T-helper 2 cell treated with Interferon-gamma antibody and Interleukin-4, amounts not matched to agents 5 μg/mL and 100 μg/mL, for 36 hours (primary cell): ENCODE measurements around the gene PLPPR1.

Experiments
- DNase-seq: peaks from one replicate; pipeline ENCODE4 v3.0.0; 2021; ENCODE audit warnings: low spot score
- H3K27ac Mint-ChIP-seq: one replicate; pipeline ENCODE4 v1.8.0; 2021; ENCODE audit warnings: mild to moderate bottlenecking, mixed read lengths
- H3K27me3 Mint-ChIP-seq: one replicate; pipeline ENCODE4 v1.8.0; 2021; ENCODE audit warnings: low read depth, mixed read lengths
- H3K36me3 Mint-ChIP-seq: one replicate; pipeline ENCODE4 v1.8.0; 2021; ENCODE audit warnings: low read depth, mixed read lengths
- H3K4me1 Mint-ChIP-seq: one replicate; pipeline ENCODE4 v1.8.0; 2021; ENCODE audit warnings: low read depth, mixed read lengths
- H3K4me3 Mint-ChIP-seq: one replicate; pipeline ENCODE4 v1.8.0; 2022; ENCODE audit warnings: mild to moderate bottlenecking, moderate library complexity, mixed read lengths
- H3K9me3 Mint-ChIP-seq: one replicate; pipeline ENCODE4 v1.8.0; 2021; ENCODE audit warnings: mixed read lengths

The PLPPR1 gene

DNA sequence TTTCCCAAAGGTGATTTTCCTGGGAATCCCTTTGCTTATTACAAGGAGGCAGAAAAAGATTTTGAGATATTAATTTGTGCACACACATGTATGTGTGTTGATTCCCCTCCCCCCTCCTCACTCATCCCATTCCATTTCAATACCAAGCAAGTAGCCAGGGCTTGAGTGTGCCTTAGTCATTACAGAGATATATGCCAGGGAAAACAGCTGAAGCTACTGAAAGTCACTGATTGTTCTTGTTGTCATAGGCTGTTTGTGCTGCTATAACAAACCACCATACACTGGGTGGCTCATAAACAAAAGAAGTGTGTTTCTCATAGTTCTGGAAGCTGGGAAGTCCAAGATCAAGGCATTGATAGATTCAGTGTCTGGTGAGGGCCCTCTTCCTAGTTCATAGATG lies 197.6 kb downstream of the PLPPR1 start:
- no peak overlapping the region for H3K4me3 Mint-ChIP-seq
- H3K36me3 Mint-ChIP-seq = no peaks in the 10 kb centered on the region
- no peaks in the 10 kb centered on the region for H3K9me3 Mint-ChIP-seq

GRCh38 chr9:101226803-101227202 lies 198.3 kb downstream of the PLPPR1 start:
- no peaks in the 10 kb centered on the region for H3K27me3 Mint-ChIP-seq
- no peaks in the 10 kb centered on the region for H3K36me3 Mint-ChIP-seq
- no peaks in the 10 kb centered on the region for H3K9me3 Mint-ChIP-seq
- H3K27ac Mint-ChIP-seq = no peak overlapping the region
- DNase-seq = no peak
- H3K4me1 Mint-ChIP-seq = no peaks in the 10 kb centered on the region
- H3K4me3 Mint-ChIP-seq = no peak overlapping the region

More for the DNA sequence above, 197.6 kb downstream of the PLPPR1 start:
- H3K27me3 Mint-ChIP-seq = no peaks in the 10 kb centered on the region
- H3K4me1 Mint-ChIP-seq = no peaks in the 10 kb centered on the region
- DNase-seq = no peak
- no peak overlapping the region for H3K27ac Mint-ChIP-seq

GRCh38 chr9:101229606-101230005 lies 201.1 kb downstream of the PLPPR1 start:
- H3K36me3 Mint-ChIP-seq = no peaks in the 10 kb centered on the region
- no peak for DNase-seq
- H3K27ac Mint-ChIP-seq = no peak overlapping the region
- H3K4me1 Mint-ChIP-seq = no peaks in the 10 kb centered on the region
- no peaks in the 10 kb centered on the region for H3K27me3 Mint-ChIP-seq
- no peaks in the 10 kb centered on the region for H3K9me3 Mint-ChIP-seq
- H3K4me3 Mint-ChIP-seq = no peak overlapping the region

GRCh38 chr9:101232405-101232977 lies 204.0 kb downstream of the PLPPR1 start:
- H3K4me3 Mint-ChIP-seq = no peak overlapping the region
- H3K27ac Mint-ChIP-seq = no peak overlapping the region
- H3K36me3 Mint-ChIP-seq = no peaks in the 10 kb centered on the region
- H3K9me3 Mint-ChIP-seq = no peaks in the 10 kb centered on the region
- no peak for DNase-seq
- no peaks in the 10 kb centered on the region for H3K27me3 Mint-ChIP-seq
- peaks cover 2% of the 10 kb centered on the region for H3K4me1 Mint-ChIP-seq

DNA sequence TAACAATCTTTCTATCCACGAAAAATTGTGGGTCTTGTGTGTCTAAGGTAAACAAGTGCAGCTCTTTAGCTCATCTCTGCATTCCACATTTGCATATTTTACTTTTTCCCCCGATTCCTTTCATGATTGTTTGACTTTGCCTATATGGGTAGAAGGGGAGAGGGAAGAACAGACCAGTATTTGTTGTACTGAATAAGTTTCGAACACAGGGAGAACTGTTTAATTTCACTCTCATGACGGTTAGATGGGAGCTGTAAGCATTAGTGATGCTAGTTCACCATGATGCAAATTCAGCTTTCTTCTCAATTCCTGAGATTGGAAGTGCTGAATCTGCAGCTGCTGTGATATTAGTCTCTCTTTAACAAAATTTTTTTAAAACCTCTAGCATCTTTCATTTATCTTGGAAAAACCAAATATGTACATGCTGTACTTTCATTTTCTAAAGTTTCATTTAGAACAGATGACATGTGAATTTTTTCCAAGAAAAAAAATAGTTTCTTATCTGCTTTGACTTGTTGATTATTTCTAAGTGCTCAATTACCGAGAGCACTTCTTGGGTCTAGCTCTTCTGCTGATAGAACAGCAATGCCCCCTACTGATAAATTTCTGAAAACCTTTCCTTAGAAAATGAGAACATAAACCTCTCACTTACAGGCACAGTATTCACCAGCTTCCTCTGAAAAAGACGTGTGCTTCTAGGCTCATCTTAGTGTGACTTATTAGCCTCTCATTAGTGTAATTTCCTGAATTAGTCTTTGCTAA lies 206.8 kb downstream of the PLPPR1 start:
- no peaks in the 10 kb centered on the region for H3K27me3 Mint-ChIP-seq
- H3K27ac Mint-ChIP-seq = no peak overlapping the region
- H3K9me3 Mint-ChIP-seq = no peaks in the 10 kb centered on the region
- DNase-seq = no peak
- H3K4me3 Mint-ChIP-seq = no peak overlapping the region
- no peaks in the 10 kb centered on the region for H3K36me3 Mint-ChIP-seq
- peaks cover 2% of the 10 kb centered on the region for H3K4me1 Mint-ChIP-seq

GRCh38 chr9:101242651-101243050 lies 214.1 kb downstream of the PLPPR1 start:
- DNase-seq = no peak
- Mint-ChIP-seq H3K4me1 (no peaks in the 10 kb centered on the region), H3K27me3 (no peaks in the 10 kb centered on the region), H3K36me3 (no peaks in the 10 kb centered on the region), H3K27ac (no peak overlapping the region), H3K9me3 (no peaks in the 10 kb centered on the region), H3K4me3 (no peak overlapping the region)

DNA sequence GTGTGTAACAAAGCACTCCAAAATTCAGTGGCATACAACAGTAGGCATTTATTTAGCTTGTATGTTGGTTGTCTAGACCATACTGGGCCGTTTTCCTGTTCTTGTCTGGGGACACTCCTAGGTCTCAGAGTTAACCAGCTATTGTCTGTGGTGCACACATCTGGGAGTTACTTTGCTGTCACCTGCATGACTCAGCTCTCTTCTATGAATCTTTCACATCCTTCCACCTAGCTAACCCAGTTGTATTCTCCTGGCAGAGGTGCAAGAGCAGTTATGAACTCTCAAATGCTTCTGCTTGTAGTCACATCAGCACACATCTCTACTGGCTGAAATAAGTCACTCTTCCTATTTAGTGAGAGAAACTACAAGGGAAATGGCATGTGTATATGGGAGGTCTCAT lies 218.2 kb downstream of the PLPPR1 start:
- no peaks in the 10 kb centered on the region for H3K4me1 Mint-ChIP-seq
- no peak for DNase-seq
- no peak overlapping the region for H3K4me3 Mint-ChIP-seq
- no peak overlapping the region for H3K27ac Mint-ChIP-seq
- H3K9me3 Mint-ChIP-seq = no peaks in the 10 kb centered on the region
- H3K27me3 Mint-ChIP-seq = no peaks in the 10 kb centered on the region
- H3K36me3 Mint-ChIP-seq = no peaks in the 10 kb centered on the region

DNA sequence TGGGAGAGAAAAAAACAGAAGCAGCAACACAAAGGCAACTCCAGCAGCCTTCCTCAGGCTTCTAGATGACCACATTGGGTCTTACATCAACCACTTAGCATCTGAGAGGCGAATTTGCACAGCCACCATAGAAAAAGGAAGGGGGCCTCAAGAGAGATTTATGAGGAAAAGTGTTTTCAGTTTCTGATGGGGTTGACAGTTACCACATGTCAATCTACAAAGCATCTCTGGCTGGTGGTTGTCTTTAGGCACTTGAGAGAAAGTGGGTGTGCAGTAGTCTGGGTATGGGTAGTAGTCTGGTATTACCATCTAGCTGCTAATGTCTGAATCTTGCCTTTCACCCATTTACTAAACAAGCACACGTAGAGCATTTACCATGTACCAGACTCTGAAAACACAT lies 218.8 kb downstream of the PLPPR1 start:
- no peaks in the 10 kb centered on the region for H3K27me3 Mint-ChIP-seq
- no peaks in the 10 kb centered on the region for H3K4me1 Mint-ChIP-seq
- no peak overlapping the region for H3K27ac Mint-ChIP-seq
- H3K9me3 Mint-ChIP-seq = no peaks in the 10 kb centered on the region
- H3K4me3 Mint-ChIP-seq = no peak overlapping the region
- no peaks in the 10 kb centered on the region for H3K36me3 Mint-ChIP-seq
- DNase-seq = no peak

- no peaks in the 10 kb centered on the region for H3K27me3 Mint-ChIP-seq
- H3K4me3 Mint-ChIP-seq = no peak overlapping the region
- no peaks in the 10 kb centered on the region for H3K9me3 Mint-ChIP-seq
- no peak for DNase-seq
- no peaks in the 10 kb centered on the region for H3K4me1 Mint-ChIP-seq
- H3K36me3 Mint-ChIP-seq = no peaks in the 10 kb centered on the region
- no peak overlapping the region for H3K27ac Mint-ChIP-seq
Measured at GRCh38 chr9:101254733-101255433, 226.4 kb downstream of the PLPPR1 start.

DNA sequence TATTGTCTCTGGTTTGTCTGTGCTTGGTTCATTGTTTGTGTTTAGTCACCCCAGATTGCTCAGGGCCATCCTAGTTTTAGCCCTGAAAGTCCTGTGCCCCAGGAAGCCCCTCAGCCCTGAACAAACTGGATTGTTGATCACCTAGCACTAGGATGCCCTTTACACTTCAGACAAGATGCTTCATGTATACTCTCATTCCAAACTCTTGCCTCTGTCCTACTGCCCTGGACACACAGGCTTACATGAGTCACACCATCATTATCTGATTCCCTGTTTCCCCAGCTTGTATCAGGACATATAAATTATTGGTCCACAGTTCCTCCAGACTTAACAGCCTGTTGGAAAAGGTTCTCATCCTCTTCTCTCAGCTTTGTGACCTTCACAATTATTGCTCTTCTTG lies 236.2 kb downstream of the PLPPR1 start:
- no peak overlapping the region for H3K4me3 Mint-ChIP-seq
- no peaks in the 10 kb centered on the region for H3K9me3 Mint-ChIP-seq
- no peaks in the 10 kb centered on the region for H3K36me3 Mint-ChIP-seq
- DNase-seq = no peak
- no peaks in the 10 kb centered on the region for H3K27me3 Mint-ChIP-seq
- no peak overlapping the region for H3K27ac Mint-ChIP-seq
- no peaks in the 10 kb centered on the region for H3K4me1 Mint-ChIP-seq

DNA sequence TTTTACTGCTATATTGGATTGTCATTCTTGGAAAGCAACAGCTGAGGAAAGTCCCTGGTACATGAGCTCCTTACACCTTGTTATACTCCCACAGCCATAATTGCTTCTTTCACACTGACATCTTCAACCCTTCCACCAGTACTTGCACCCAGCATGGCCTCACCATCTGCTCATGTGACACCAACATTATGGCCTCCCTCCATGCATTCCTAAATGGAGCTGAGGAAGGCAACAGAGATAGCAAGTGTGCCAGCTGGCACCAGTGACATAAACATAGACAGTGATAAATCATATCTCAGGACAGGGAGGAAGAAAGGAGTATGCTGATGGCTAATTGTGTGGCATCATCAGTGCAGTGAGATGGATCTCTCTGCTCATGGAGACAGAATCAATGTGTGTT lies 236.7 kb downstream of the PLPPR1 start:
- Mint-ChIP-seq H3K36me3 (no peaks in the 10 kb centered on the region), H3K27me3 (no peaks in the 10 kb centered on the region), H3K4me1 (no peaks in the 10 kb centered on the region), H3K27ac (no peak overlapping the region), H3K4me3 (no peak overlapping the region), H3K9me3 (no peaks in the 10 kb centered on the region)
- DNase-seq = no peak

DNA sequence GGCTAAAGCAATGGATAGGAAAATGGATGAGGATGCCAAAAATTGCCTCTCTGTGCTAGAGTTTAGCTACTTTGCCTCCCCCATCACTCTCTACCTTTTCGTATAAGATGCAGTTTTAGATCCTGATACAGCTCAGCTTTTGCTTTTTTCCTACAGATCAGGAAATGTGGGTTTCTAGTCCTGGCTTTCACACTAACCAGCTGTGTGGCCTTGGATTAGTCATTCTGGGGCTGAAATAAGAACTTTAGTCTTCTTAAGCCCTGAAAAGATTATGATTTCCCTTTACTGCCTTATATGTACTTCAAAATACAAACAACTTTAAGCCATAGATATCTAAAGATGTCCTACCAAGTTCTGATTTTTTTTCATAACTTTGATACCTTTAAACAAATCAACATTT lies 239.9 kb downstream of the PLPPR1 start:
- Mint-ChIP-seq H3K27me3 (no peaks in the 10 kb centered on the region), H3K4me1 (no peaks in the 10 kb centered on the region), H3K4me3 (no peak overlapping the region), H3K36me3 (no peaks in the 10 kb centered on the region), H3K27ac (no peak overlapping the region), H3K9me3 (no peaks in the 10 kb centered on the region)
- no peak for DNase-seq

- no peaks in the 10 kb centered on the region for H3K4me1 Mint-ChIP-seq
- no peak overlapping the region for H3K27ac Mint-ChIP-seq
- H3K9me3 Mint-ChIP-seq = no peaks in the 10 kb centered on the region
- H3K4me3 Mint-ChIP-seq = no peak overlapping the region
- H3K36me3 Mint-ChIP-seq = no peaks in the 10 kb centered on the region
- no peaks in the 10 kb centered on the region for H3K27me3 Mint-ChIP-seq
- DNase-seq = no peak
Measured at GRCh38 chr9:101269591-101270283, 241.2 kb downstream of the PLPPR1 start.

DNA sequence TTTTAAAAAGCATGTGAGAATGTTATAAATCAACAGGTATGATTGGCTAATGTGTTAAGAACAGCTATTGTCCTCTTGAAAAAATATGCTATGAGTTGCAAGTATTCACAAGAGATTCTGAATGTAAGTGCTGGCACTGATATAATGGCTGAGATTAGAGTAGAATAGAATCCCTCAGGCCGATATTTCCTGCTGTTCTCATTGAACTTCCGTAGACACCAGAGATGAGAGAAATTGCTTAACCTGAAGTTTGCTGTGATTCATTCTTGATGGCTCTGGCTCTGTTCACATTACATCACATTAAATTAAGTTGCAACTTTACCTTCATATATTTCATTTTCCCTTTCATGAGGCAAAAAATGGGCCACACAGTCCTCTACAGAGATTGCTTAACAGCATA lies 241.8 kb downstream of the PLPPR1 start:
- Mint-ChIP-seq H3K36me3 (no peaks in the 10 kb centered on the region), H3K27ac (no peak overlapping the region), H3K4me3 (no peak overlapping the region), H3K27me3 (no peaks in the 10 kb centered on the region), H3K9me3 (no peaks in the 10 kb centered on the region), H3K4me1 (no peaks in the 10 kb centered on the region)
- no peak for DNase-seq
